Neuronal stem cell (in vitro differentiated cells): ENCODE results near the gene GBE1. TPM values are rescaled to one million over a fixed set of nuclear protein-coding genes. Genes with fewer than 3 reads are reported as not detected.

ENCODE experiments used
- DNase-seq: peaks from one replicate; pipeline ENCODE4 v3.0.0-alpha.2; 2013; ENCODE audit warnings: low spot score
- H2AFZ ChIP-seq: one replicate; pipeline ENCODE4 v1.6.1; 2013; ENCODE audit warnings: mild to moderate bottlenecking, low read length, inconsistent platforms
- H2AK5ac ChIP-seq: 2 replicates; pipeline ENCODE4 v1.6.1; 2013; ENCODE audit warnings: low read depth, mild to moderate bottlenecking, inconsistent platforms, low read length, moderate library complexity, mixed read lengths
- H2BK120ac ChIP-seq: 2 replicates; pipeline ENCODE4 v1.6.1; 2013; ENCODE audit warnings: low read depth, mild to moderate bottlenecking, inconsistent platforms, low read length, moderate library complexity, mixed read lengths
- H2BK12ac ChIP-seq: one replicate; pipeline ENCODE4 v1.6.1; 2013; ENCODE audit warnings: low read length, inconsistent platforms
- H2BK15ac ChIP-seq: 2 replicates; pipeline ENCODE4 v1.6.1; 2013; ENCODE audit warnings: mild to moderate bottlenecking, low read length, inconsistent platforms, mixed read lengths
- H2BK5ac ChIP-seq: one replicate; pipeline ENCODE4 v1.6.1; 2013; ENCODE audit warnings: inconsistent platforms, mild to moderate bottlenecking, low read length, moderate library complexity
- H3K14ac ChIP-seq: one replicate; pipeline ENCODE4 v1.6.1; 2013; ENCODE audit warnings: low read length, inconsistent platforms
- H3K18ac ChIP-seq: 2 replicates; pipeline ENCODE4 v1.6.1; 2013; ENCODE audit warnings: low read length, inconsistent platforms
- H3K23ac ChIP-seq: 2 replicates; pipeline ENCODE4 v1.6.1; 2013; ENCODE audit warnings: low read depth, mild to moderate bottlenecking, mixed read lengths, low read length, inconsistent platforms; ENCODE audit not compliant: poor library complexity
- H3K27ac ChIP-seq: replicated peaks from 3 replicates; pipeline ENCODE4 v1.5.1; 2013; ENCODE audit warnings: low read length, inconsistent platforms
- H3K27me3 ChIP-seq, 3 experiments: 2 replicates each; pipeline ENCODE4 v1.6.1; 2013; ENCODE audit warnings: low read length in 3 of 3, mild to moderate bottlenecking in 2 of 3, inconsistent platforms in 1 of 3, low read depth in 1 of 3, mixed read lengths in 1 of 3, moderate library complexity in 1 of 3; ENCODE audit not compliant: control insufficient read depth in 3 of 3, insufficient read depth in 3 of 3
- H3K36me3 ChIP-seq, 2 donors: replicated peaks in 1 of 2; 2 replicates each; pipeline ENCODE4 v1.6.1; 2013; ENCODE audit warnings: low read length in 2 of 2; ENCODE audit not compliant: control insufficient read depth in 2 of 2, insufficient read depth in 2 of 2
- H3K4ac ChIP-seq: 2 replicates; pipeline ENCODE4 v1.6.1; 2013; ENCODE audit warnings: inconsistent platforms, mild to moderate bottlenecking, low read length, moderate library complexity
- H3K4me1 ChIP-seq, 2 donors: 1 replicate in 1 of 2; 2 replicates in 1 of 2; pipeline ENCODE4 v1.6.1; 2013; ENCODE audit warnings: low read length in 2 of 2, low read depth in 1 of 2; ENCODE audit not compliant: control insufficient read depth in 2 of 2, insufficient read depth in 1 of 2
- H3K4me2 ChIP-seq: one replicate; pipeline ENCODE4 v1.6.1; 2013; ENCODE audit warnings: mild to moderate bottlenecking, low read length, inconsistent platforms; ENCODE audit not compliant: insufficient read depth, poor library complexity, severe bottlenecking
- H3K4me3 ChIP-seq, 2 donors: 2 replicates each; pipeline ENCODE4 v1.5.1; 2013; ENCODE audit warnings: low read length in 2 of 2, mild to moderate bottlenecking in 2 of 2, inconsistent platforms in 1 of 2, moderate library complexity in 1 of 2
- H3K79me1 ChIP-seq: one replicate; pipeline ENCODE4 v1.6.1; 2013; ENCODE audit warnings: low read depth, mild to moderate bottlenecking, inconsistent platforms, low read length, moderate library complexity
- H3K9ac ChIP-seq: one replicate; pipeline ENCODE4 v1.6.1; 2013; ENCODE audit warnings: mild to moderate bottlenecking, low read depth, low read length, inconsistent platforms; ENCODE audit not compliant: poor library complexity
- H3K9me3 ChIP-seq, 2 donors: replicated peaks in 1 of 2; 2 replicates each; pipeline versions ENCODE3 to v1.6.1; 2013; ENCODE audit warnings: low read length in 2 of 2, mild to moderate bottlenecking in 2 of 2, inconsistent platforms in 1 of 2, low read depth in 1 of 2, mixed read lengths in 1 of 2, moderate library complexity in 1 of 2; ENCODE audit not compliant: control insufficient read depth in 2 of 2, insufficient read depth in 1 of 2
- H4K8ac ChIP-seq: one replicate; pipeline ENCODE4 v1.6.1; 2013; ENCODE audit warnings: low read depth, mild to moderate bottlenecking, inconsistent platforms, low read length, moderate library complexity
- H4K91ac ChIP-seq: one replicate; pipeline ENCODE4 v1.6.1; 2013; ENCODE audit warnings: low read length, low read depth, mild to moderate bottlenecking, inconsistent platforms; ENCODE audit not compliant: poor library complexity
- whole genome bisulfite sequencing, 2 donors: extraction: QIAGEN DNeasy Blood & Tissue Kit; methylation state at CpG; one replicate each; pipeline ENCODE4 v1.1.7; 2013; ENCODE audit warnings: missing lambda C conversion rate in 2 of 2, mixed read lengths in 1 of 2; ENCODE audit not compliant: insufficient read length in 2 of 2, insufficient replicate concordance in 1 of 2; ENCODE audit errors: extremely low coverage in 2 of 2; 5-methylcytosine and 5-hydroxymethylcytosine counted together
- polyA plus RNA-seq, 2 experiments: library from polyadenylated mRNA; stranded (reverse); fragments of 200-250 nt; gene quantifications; one replicate each; pipeline ENCODE4 v1.2.3, GENCODE V29; 2013

The GBE1 gene
- 2.7 TPM for polyA plus RNA-seq (2013, experiment 1 of 2)
- polyA plus RNA-seq (2013, experiment 2 of 2), result 3.1 TPM

DNA sequence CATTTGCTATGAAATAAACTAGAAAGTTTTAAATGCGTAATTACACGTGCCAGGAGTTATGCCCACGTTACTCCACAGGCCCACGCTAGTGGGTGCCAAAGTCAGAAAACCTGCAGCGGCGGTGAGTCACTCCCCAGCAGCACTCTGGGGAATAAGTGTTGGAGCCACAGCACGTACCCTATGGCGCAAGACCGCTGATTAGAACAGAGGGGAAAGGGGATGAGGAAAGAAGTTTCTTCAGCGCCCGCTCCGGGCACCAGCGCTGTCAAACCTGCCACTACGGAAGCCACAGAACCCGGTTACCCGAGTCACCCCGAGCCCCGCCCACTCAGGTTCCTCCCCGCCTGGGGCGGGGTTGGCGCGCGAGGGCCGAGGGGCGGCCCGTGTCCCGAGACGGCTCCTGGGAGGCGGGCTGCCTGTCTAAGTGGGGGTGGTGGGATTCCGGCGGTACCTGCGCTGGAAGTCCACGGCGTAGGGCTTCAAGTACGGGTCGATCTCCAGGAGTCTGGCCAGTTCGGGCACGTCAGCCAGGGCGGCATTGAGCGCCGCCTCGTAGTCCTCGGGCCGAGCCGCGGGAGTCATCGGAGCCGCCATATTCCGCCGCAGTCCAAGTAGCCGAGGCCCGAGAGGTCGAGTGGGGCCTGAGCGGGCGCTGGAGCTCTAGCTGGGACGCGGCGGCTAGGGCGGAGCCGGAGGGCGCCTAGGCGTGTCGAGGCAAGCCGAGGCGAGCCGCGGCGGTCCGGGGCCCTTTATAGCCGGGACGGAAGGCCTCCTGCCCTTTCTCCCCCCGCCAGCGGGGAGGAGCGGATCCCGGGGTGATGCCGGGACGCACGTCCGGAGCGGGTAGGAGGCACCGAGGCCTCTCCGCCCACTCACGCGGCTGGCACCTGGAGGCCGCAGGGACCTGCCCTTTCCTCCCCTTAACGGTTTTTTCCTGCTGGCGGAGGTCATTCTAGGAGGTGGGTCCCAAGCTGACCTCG is at the start of gene GBE1:
GBE1 (minus strand) TSS at position 722 of the 980 bp plus-strand sequence; CDS start at position 594, 128 bp downstream.
- peak within 1 kb of the TSS; percentile 92 for H3K14ac ChIP-seq
- no peak within 1 kb of the TSS for H2AK5ac ChIP-seq
- no peak within 1 kb of the TSS for H2BK120ac ChIP-seq
- H3K27me3 ChIP-seq, result peaks cover 0 to 2% (median 0%) of the 10 kb centered on the region in 3 experiments
- no peak within 1 kb of the TSS for H2BK15ac ChIP-seq
- WGBS, 2 donors, result no CpG with 5 or more reads among the region's 88 CpGs
- no peaks in the 10 kb centered on the region for H3K9me3 ChIP-seq
- peak within 1 kb of the TSS; percentile 76 for H3K4ac ChIP-seq
- H2AFZ ChIP-seq, result peak within 1 kb of the TSS; percentile 97
- DNase-seq, result peak; percentile 76
- peak within 1 kb of the TSS; percentile 100 for H3K18ac ChIP-seq
- peak within 1 kb of the TSS; percentile 97 for H3K9ac ChIP-seq
- peak within 1 kb of the TSS; percentile 70 for H4K8ac ChIP-seq
- H2BK5ac ChIP-seq, result peak within 1 kb of the TSS; percentile 93
- peak within 1 kb of the TSS; percentile 96 for H3K23ac ChIP-seq
- H4K91ac ChIP-seq, result no peak within 1 kb of the TSS
- peak within 1 kb of the TSS; percentile 95 for H3K27ac ChIP-seq
- H3K36me3 ChIP-seq, result no peaks in the 10 kb centered on the region
- H3K4me2 ChIP-seq, result peak within 1 kb of the TSS; percentile 92
- peaks cover 0 to 8% of the 10 kb centered on the region in 2 donors for H3K4me1 ChIP-seq
- peak within 1 kb of the TSS; percentile 79 for H2BK12ac ChIP-seq
- H3K79me1 ChIP-seq, result no peaks in the 10 kb centered on the region
- H3K4me3 ChIP-seq, result peak within 1 kb of the TSS; percentile 77 to 93

GRCh38 chr3:81808900-81809299 is 47.5 kb upstream of the GBE1 start:
- no peak overlapping the region for H3K9ac ChIP-seq
- H4K8ac ChIP-seq, result no peak overlapping the region
- no peak overlapping the region for H3K18ac ChIP-seq
- H3K4me3 ChIP-seq, result no peak overlapping the region
- no peak overlapping the region for H3K14ac ChIP-seq
- no peak overlapping the region for H2BK12ac ChIP-seq
- H2AFZ ChIP-seq, result peak overlapping the region; percentile 59
- no peak overlapping the region for H3K4me2 ChIP-seq
- no CpG with 5 or more reads among the region's 2 CpGs for WGBS, 2 donors
- no peak overlapping the region for H2AK5ac ChIP-seq
- no peaks in the 10 kb centered on the region for H3K36me3 ChIP-seq
- no peak overlapping the region for H3K4ac ChIP-seq
- peaks cover 0 to 3% of the 10 kb centered on the region in 2 donors for H3K9me3 ChIP-seq
- H2BK15ac ChIP-seq, result no peak overlapping the region
- H2BK120ac ChIP-seq, result no peak overlapping the region
- no peak overlapping the region for H4K91ac ChIP-seq
- H3K4me1 ChIP-seq, result no peaks in the 10 kb centered on the region
- no peaks in the 10 kb centered on the region for H3K27me3 ChIP-seq
- H3K27ac ChIP-seq, result no peak overlapping the region
- no peak overlapping the region for H3K23ac ChIP-seq
- H3K79me1 ChIP-seq, result no peaks in the 10 kb centered on the region
- DNase-seq, result no peak
- no peak overlapping the region for H2BK5ac ChIP-seq

DNA sequence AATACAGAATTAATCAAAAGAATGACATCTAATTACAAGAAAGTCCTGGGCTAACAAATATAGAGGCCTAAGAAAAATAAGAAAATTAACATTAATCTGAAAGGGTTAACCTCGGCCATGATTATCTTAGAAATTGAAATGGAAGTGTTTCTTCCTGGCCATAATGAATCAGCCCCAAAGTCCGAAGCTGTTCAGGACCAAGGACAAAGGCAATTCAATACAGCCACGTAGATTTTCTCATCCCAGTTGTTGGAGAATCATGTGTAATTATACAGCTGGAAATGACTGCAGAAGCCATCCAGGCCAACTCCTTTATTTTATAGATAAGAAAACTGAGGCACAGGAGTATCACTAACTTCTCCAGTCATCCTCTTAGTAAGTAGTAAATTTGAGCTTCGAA is 38.0 kb upstream of the GBE1 start:
- no peak overlapping the region for H2BK12ac ChIP-seq
- no peaks in the 10 kb centered on the region for H3K4me1 ChIP-seq
- H3K4me2 ChIP-seq, result no peak overlapping the region
- no peak overlapping the region for H2BK120ac ChIP-seq
- H3K14ac ChIP-seq, result no peak overlapping the region
- H3K79me1 ChIP-seq, result no peaks in the 10 kb centered on the region
- H3K27me3 ChIP-seq, result no peaks in the 10 kb centered on the region
- no peak overlapping the region for H3K23ac ChIP-seq
- H2AFZ ChIP-seq, result no peak overlapping the region
- H4K91ac ChIP-seq, result no peak overlapping the region
- H3K4me3 ChIP-seq, result no peak overlapping the region
- no peak overlapping the region for H2BK15ac ChIP-seq
- no peaks in the 10 kb centered on the region for H3K36me3 ChIP-seq
- H3K4ac ChIP-seq, result no peak overlapping the region
- no peak overlapping the region for H4K8ac ChIP-seq
- DNase-seq, result no peak
- H2AK5ac ChIP-seq, result no peak overlapping the region
- no CpG with 5 or more reads among the region's 4 CpGs for WGBS, 2 donors
- no peak overlapping the region for H3K27ac ChIP-seq
- H3K18ac ChIP-seq, result no peak overlapping the region
- H3K9me3 ChIP-seq, result no peaks in the 10 kb centered on the region
- H3K9ac ChIP-seq, result no peak overlapping the region
- no peak overlapping the region for H2BK5ac ChIP-seq

- H2BK15ac ChIP-seq, result no peak overlapping the region
- H3K36me3 ChIP-seq, result no peaks in the 10 kb centered on the region
- no peak overlapping the region for H2AK5ac ChIP-seq
- no peak overlapping the region for H3K4me3 ChIP-seq
- H3K9ac ChIP-seq, result no peak overlapping the region
- no peak overlapping the region for H2BK12ac ChIP-seq
- H3K14ac ChIP-seq, result no peak overlapping the region
- no peak overlapping the region for H4K91ac ChIP-seq
- no peak overlapping the region for H3K4ac ChIP-seq
- no peaks in the 10 kb centered on the region for H3K9me3 ChIP-seq
- no peak overlapping the region for H2BK5ac ChIP-seq
- H3K4me1 ChIP-seq, result no peaks in the 10 kb centered on the region
- no peak overlapping the region for H2BK120ac ChIP-seq
- H3K23ac ChIP-seq, result no peak overlapping the region
- H3K27me3 ChIP-seq, result no peaks in the 10 kb centered on the region
- no peak overlapping the region for H4K8ac ChIP-seq
- no peak overlapping the region for H3K4me2 ChIP-seq
- DNase-seq, result no peak
- no peak overlapping the region for H3K18ac ChIP-seq
- H3K27ac ChIP-seq, result no peak overlapping the region
- no peaks in the 10 kb centered on the region for H3K79me1 ChIP-seq
- no peak overlapping the region for H2AFZ ChIP-seq
Measured at GRCh38 chr3:81793410-81793809, 32.0 kb upstream of the GBE1 start.
